PC-9 (cell line): ENCODE data around the gene LGALS9. TPM values are rescaled to one million over a fixed set of nuclear protein-coding genes. Genes with fewer than 3 reads are reported as not detected.
"Not testable (repeated sequence)": the region's sequence is repeated elsewhere in the genome, so short reads cannot be mapped to it uniquely, and the experiment has no call there.

Source experiments
- BruUV-seq: library from RNA; stranded (reverse); fragments of 400-500 nt; replicated peaks from 2 replicates; lab custom pipeline; 2021; lab: Mats Ljungman, UMichigan
- CTCF ChIA-PET: fragments of 300-600 bp; sonication (Branson Sonifier 250); formaldehyde crosslinking; loops from one replicate; lab custom pipeline; 2022; ENCODE audit warnings: antibody characterized with exemption; lab: Charles Lee
- POLR2A ChIA-PET: fragments of 300-600 bp; sonication (Branson Sonifier 250); formaldehyde crosslinking; loops from one replicate; lab custom pipeline; 2022; ENCODE audit warnings: antibody characterized with exemption; ENCODE audit not compliant: unreplicated experiment; lab: Charles Lee
- DNase-seq, 2 experiments: peaks; one replicate each; pipeline versions ENCODE4 v3.0.0 to v3.0.0-alpha.2; 2015 to 2022; ENCODE audit warnings: mixed read lengths in 1 of 2
- H2AFZ ChIP-seq: fragments of 200-600 bp; sonication (generic); 2 replicates; pipeline ENCODE4 v1.8.1; 2017; ENCODE audit warnings: antibody characterized with exemption
- H3F3A ChIP-seq: fragments of 200-600 bp; sonication (generic); 2 replicates; pipeline ENCODE4 v1.8.1; 2017; ENCODE audit warnings: antibody characterized with exemption, mild to moderate bottlenecking, low read depth; ENCODE audit not compliant: insufficient read depth
- H3K27ac ChIP-seq: fragments of 200-600 bp; sonication (generic); 2 replicates; pipeline ENCODE4 v1.6.1; 2016; ENCODE audit warnings: mixed run types
- H3K27me3 ChIP-seq: fragments of 200-600 bp; sonication (generic); 2 replicates; pipeline ENCODE4 v1.6.1; 2016; ENCODE audit warnings: low read depth, mixed run types; ENCODE audit not compliant: insufficient read depth
- H3K36me3 ChIP-seq: fragments of 200-600 bp; sonication (generic); 2 replicates; pipeline ENCODE4 v1.6.1; 2016; ENCODE audit warnings: low read depth, mixed run types
- H3K4me1 ChIP-seq: fragments of 200-600 bp; sonication (generic); replicated peaks from 2 replicates; pipeline ENCODE4 v1.6.1; 2016; ENCODE audit warnings: mixed run types; ENCODE audit not compliant: insufficient read depth
- H3K4me2 ChIP-seq: fragments of 200-600 bp; sonication (generic); 2 replicates; pipeline ENCODE4 v1.6.1; 2017; ENCODE audit warnings: mixed run types
- H3K4me3 ChIP-seq: fragments of 200-600 bp; sonication (generic); 2 replicates; pipeline ENCODE4 v1.6.1; 2016; ENCODE audit warnings: mixed run types
- H3K79me2 ChIP-seq: fragments of 200-600 bp; sonication (generic); 2 replicates; pipeline ENCODE4 v1.6.1; 2017; ENCODE audit warnings: low read depth, mixed run types
- H3K9me2 ChIP-seq: fragments of 200-600 bp; sonication (generic); 2 replicates; pipeline ENCODE4 v1.8.1; 2017; ENCODE audit warnings: mild to moderate bottlenecking; ENCODE audit not compliant: insufficient read depth
- H3K9me3 ChIP-seq: fragments of 200-600 bp; sonication (generic); 2 replicates; pipeline ENCODE4 v1.8.1; 2016; ENCODE audit warnings: low read depth; ENCODE audit not compliant: insufficient read depth
- H4K20me1 ChIP-seq: fragments of 200-600 bp; sonication (generic); 2 replicates; pipeline ENCODE4 v1.8.1; 2017; ENCODE audit not compliant: insufficient read depth
- EZH2 ChIP-seq: fragments of 200-600 bp; sonication (generic); IDR thresholded peaks from 2 replicates; pipeline ENCODE4 v1.8.0; 2017; ENCODE audit warnings: antibody characterized with exemption, low read depth
- intact Hi-C: fragments of 100-400 bp; cut with micrococcal nuclease; formaldehyde crosslinking; loops from one replicate; pipeline ENCODE4 v1.10.0; 2022; ENCODE audit not compliant: unreplicated experiment
- total RNA-seq: library from RNA; stranded (reverse); gene quantifications from 2 replicates; pipeline ENCODE4 v1.2.3, GENCODE V29; 2021
- TF ChIP-seq, protein P1 (sequence below): fragments of 200-600 bp; sonication (generic); conservative IDR thresholded peaks from 2 replicates; pipeline ENCODE4 v1.6.1; 2017; ENCODE audit warnings: mixed run types, antibody characterized with exemption, mild to moderate bottlenecking, moderate library complexity

Gene LGALS9
- total RNA-seq, 1 experiment from 2014 or later: 14.5 TPM

DNA sequence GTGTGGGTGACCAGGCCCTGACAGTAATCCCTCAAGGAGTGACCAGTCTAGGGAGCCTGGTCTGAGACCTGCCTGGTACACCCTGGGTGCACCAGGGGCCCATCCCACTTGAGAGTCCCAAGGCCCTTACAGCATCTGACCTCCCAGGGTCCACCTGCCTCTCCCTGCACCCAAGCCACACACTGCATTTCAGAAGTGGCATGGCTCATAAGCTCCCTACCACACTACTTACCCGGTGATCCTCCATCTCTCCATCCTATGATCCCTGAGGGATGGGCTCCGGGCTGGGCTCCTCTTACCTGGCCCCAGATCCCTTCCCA, 40.6 kb downstream of the LGALS9 start:
- TF ChIP-seq, protein P1, sequence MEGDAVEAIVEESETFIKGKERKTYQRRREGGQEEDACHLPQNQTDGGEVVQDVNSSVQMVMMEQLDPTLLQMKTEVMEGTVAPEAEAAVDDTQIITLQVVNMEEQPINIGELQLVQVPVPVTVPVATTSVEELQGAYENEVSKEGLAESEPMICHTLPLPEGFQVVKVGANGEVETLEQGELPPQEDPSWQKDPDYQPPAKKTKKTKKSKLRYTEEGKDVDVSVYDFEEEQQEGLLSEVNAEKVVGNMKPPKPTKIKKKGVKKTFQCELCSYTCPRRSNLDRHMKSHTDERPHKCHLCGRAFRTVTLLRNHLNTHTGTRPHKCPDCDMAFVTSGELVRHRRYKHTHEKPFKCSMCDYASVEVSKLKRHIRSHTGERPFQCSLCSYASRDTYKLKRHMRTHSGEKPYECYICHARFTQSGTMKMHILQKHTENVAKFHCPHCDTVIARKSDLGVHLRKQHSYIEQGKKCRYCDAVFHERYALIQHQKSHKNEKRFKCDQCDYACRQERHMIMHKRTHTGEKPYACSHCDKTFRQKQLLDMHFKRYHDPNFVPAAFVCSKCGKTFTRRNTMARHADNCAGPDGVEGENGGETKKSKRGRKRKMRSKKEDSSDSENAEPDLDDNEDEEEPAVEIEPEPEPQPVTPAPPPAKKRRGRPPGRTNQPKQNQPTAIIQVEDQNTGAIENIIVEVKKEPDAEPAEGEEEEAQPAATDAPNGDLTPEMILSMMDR: no peak
- no peak for TF ChIP-seq EZH2
- H4K20me1 ChIP-seq: no peaks in the 10 kb centered on the region
- ChIA-PET CTCF (no interaction called here), POLR2A (no interaction called here)
- H3K9me2 ChIP-seq: no peaks in the 10 kb centered on the region
- no peaks in the 10 kb centered on the region for H3K79me2 ChIP-seq
- H3K36me3 ChIP-seq: no peaks in the 10 kb centered on the region
- H3K4me3 ChIP-seq: no peak overlapping the region
- no peaks in the 10 kb centered on the region for H3K4me1 ChIP-seq
- intact Hi-C loops: no loop called here
- DNase-seq: no peak
- no peak overlapping the region for H3K4me2 ChIP-seq
- peaks cover 40% of the 10 kb centered on the region for H3K27me3 ChIP-seq
- no peak overlapping the region for H2AFZ ChIP-seq
- H3K27ac ChIP-seq: no peak overlapping the region
- BruUV-seq: no TSS peak
- H3F3A ChIP-seq: no peaks in the 10 kb centered on the region
- no peaks in the 10 kb centered on the region for H3K9me3 ChIP-seq

DNA sequence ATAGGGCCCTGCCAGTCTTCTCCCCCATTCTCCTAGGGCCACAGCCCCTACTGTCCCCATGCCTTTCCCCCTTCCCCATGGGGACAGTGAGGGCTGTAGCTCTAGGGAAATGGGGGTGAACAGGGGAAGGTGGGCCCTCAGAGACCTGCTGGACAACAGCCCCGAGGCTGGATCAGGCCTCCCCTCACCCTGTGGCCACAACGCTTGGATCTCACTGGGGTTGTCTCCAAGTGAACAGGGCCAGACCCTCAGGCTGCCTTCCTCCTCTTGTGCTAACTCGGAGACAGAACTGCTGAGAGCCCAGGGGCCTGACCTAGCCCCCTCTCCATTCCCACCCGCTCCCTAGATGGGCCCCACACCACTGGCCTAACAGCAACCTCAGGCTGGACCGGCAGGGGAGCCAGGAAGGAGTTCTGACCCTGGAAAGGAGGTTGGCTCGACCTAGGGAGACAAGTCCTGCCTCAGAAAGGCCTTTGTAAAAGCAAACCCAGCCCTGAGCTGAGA, 41.0 kb downstream of the LGALS9 start:
- H3K4me3 ChIP-seq, H3K9me3 ChIP-seq, CTCF ChIA-PET: not testable (repeated sequence)

DNA sequence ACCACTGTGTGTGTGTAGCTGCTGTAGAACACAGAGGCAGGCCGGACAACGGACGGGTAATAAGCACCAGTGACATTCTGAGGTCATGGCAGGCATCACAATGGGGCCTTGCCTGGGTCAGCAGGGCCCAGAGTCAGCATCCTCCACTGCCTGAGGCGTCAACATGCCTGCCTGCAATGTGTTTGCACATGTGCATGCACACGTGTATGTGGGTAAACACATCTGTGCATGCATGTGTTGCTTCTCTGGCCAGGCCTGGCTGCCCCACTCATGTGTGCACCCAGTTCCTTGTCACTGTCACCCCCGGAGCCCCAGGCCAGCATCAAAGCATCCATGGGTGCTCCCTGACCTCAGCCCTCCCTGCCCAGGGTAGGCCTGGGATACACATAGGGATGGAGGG, 43.3 kb downstream of the LGALS9 start:
- ChIA-PET CTCF (no interaction called here), POLR2A (no interaction called here)
- BruUV-seq: no TSS peak
- no peak for TF ChIP-seq EZH2
- TF ChIP-seq, protein P1: no peak
- Histone ChIP-seq H3K9me2 (no peaks in the 10 kb centered on the region), H3F3A (no peaks in the 10 kb centered on the region), H3K4me1 (no peaks in the 10 kb centered on the region), H3K9me3 (no peaks in the 10 kb centered on the region), H3K4me3 (no peak overlapping the region), H4K20me1 (no peaks in the 10 kb centered on the region), H3K27ac (no peak overlapping the region), H3K4me2 (no peak overlapping the region), H3K36me3 (no peaks in the 10 kb centered on the region), H3K27me3 (peaks cover 42% of the 10 kb centered on the region), H2AFZ (no peak overlapping the region), H3K79me2 (no peaks in the 10 kb centered on the region)
- no peak for DNase-seq
- intact Hi-C loops: no loop called here

More for the DNA sequence above, 41.0 kb downstream of the LGALS9 start:
- DNase-seq, H3K9me2 ChIP-seq, H4K20me1 ChIP-seq, H2AFZ ChIP-seq, H3K4me2 ChIP-seq, H3K27ac ChIP-seq, H3K36me3 ChIP-seq, intact Hi-C loops, H3K4me1 ChIP-seq, BruUV-seq, H3K79me2 ChIP-seq, POLR2A ChIA-PET, H3F3A ChIP-seq: not testable (repeated sequence)
- H3K27me3 ChIP-seq: peaks cover 40% of the 10 kb centered on the region

DNA sequence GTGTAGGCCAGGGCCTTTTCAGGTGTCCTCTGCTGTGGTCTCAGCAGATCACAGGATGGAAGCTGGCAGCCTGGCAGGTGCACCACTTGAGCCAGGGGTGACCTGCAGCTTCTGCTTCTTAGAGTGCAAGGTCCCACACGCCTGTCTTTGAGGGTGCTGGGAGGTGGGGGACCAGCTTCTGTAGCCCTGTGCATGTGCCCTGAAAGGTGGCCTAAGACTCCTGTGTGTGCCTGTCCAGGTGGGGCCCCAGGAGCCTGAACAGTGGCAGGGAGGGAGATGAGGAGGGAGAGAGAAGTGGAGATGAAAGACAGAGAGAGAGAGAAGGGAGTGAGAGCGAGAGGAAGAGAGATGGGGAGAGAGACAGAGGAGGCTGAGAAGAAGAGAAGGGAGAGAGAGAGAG, 46.2 kb downstream of the LGALS9 start:
- POLR2A ChIA-PET: no interaction called here
- intact Hi-C loops: no loop called here

DNA sequence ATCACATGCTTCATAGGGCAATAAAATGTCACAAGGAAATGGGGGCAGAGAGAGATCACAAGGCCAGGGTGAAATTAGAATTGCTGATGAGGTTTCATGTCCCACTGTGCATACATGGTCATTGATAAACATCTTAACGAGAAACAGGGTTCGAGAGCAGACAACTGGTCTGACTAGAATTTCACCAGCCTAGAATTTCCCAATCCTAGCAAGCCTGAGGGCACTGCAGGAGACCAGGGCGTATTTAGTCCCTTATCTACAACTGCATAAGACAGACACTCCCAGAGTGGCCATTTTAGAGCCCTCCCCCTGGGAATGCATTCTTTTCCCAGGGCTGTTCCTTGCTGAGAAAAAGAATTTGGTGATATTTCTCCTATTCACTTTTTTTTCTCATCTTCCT, 55.3 kb downstream of the LGALS9 start:
- H3K4me2 ChIP-seq, POLR2A ChIA-PET, CTCF ChIA-PET, H3K9me2 ChIP-seq, H4K20me1 ChIP-seq, BruUV-seq, H3K79me2 ChIP-seq, H2AFZ ChIP-seq, H3K9me3 ChIP-seq, H3K27ac ChIP-seq, H3K4me1 ChIP-seq, H3K36me3 ChIP-seq, DNase-seq, intact Hi-C loops, H3F3A ChIP-seq, H3K4me3 ChIP-seq: not testable (repeated sequence)
- H3K27me3 ChIP-seq: peaks cover 28% of the 10 kb centered on the region

More for the DNA sequence above, 46.2 kb downstream of the LGALS9 start:
- Histone ChIP-seq H3K4me2 (no peak overlapping the region), H3K4me3 (no peak overlapping the region), H3F3A (no peaks in the 10 kb centered on the region), H3K4me1 (no peaks in the 10 kb centered on the region), H3K79me2 (no peaks in the 10 kb centered on the region), H3K27ac (no peak overlapping the region), H3K9me3 (no peaks in the 10 kb centered on the region), H3K9me2 (no peaks in the 10 kb centered on the region), H3K27me3 (peaks cover 49% of the 10 kb centered on the region), H3K36me3 (no peaks in the 10 kb centered on the region), H4K20me1 (no peaks in the 10 kb centered on the region; the same call in 1 of the 2 replicates), H2AFZ (no peak overlapping the region)
- CTCF ChIA-PET: interaction anchor here (0.6 kb wide), 1 partner anchor 129 kb away, joined by 3 read pairs; no protein-coding TSS in a partner anchor
- BruUV-seq: no TSS peak
- no peak for TF ChIP-seq EZH2
- TF ChIP-seq, protein P1: no peak
- DNase-seq: no peak
